GM21723 (cell line): ENCODE data around the gene ANKRD28.

ENCODE experiments used
- ATAC-seq: cut with Tn5 transposase; IDR thresholded peaks from one replicate; pipeline ENCODE4 v1.9.1; 2021; ENCODE audit warnings: mild to moderate bottlenecking, moderate library complexity; ENCODE audit not compliant: unreplicated experiment

The ANKRD28 gene

GRCh38 chr3:15804553-15805095, 6.8 kb upstream of the ANKRD28 start:
- ATAC-seq: peak; percentile 45

- ATAC-seq: no peak
Observed at GRCh38 chr3:15803921-15804320, 6.1 kb upstream of the ANKRD28 start.

GRCh38 chr3:15801298-15801697, 3.5 kb upstream of the ANKRD28 start:
- no peak for ATAC-seq

GRCh38 chr3:15800780-15801179, 3.0 kb upstream of the ANKRD28 start:
- ATAC-seq: no peak

- no peak for ATAC-seq
Observed at GRCh38 chr3:15800327-15800726, 2.5 kb upstream of the ANKRD28 start.

- ATAC-seq: no peak
Observed at GRCh38 chr3:15798533-15799245, 910 bp upstream of the ANKRD28 start.

GRCh38 chr3:15796771-15797641, 773 bp downstream of the ANKRD28 start:
- ATAC-seq: no peak

- ATAC-seq: no peak
Observed at GRCh38 chr3:15796331-15796730, 1.4 kb downstream of the ANKRD28 start.

- peak; percentile 48 for ATAC-seq
Observed at GRCh38 chr3:15795651-15796308, 2.0 kb downstream of the ANKRD28 start.

GRCh38 chr3:15794842-15795650, 2.7 kb downstream of the ANKRD28 start:
- ATAC-seq: no peak

- ATAC-seq: peak; percentile 40
Observed at GRCh38 chr3:15794303-15794771, 3.4 kb downstream of the ANKRD28 start.

- no peak for ATAC-seq
Observed at GRCh38 chr3:15791525-15791924, 6.3 kb downstream of the ANKRD28 start.

GRCh38 chr3:15787941-15788340, 9.8 kb downstream of the ANKRD28 start:
- no peak for ATAC-seq

GRCh38 chr3:15787526-15787925, 10.3 kb downstream of the ANKRD28 start:
- ATAC-seq: no peak

GRCh38 chr3:15783361-15783969, 14.3 kb downstream of the ANKRD28 start:
- no peak for ATAC-seq

GRCh38 chr3:15782429-15782828, 15.3 kb downstream of the ANKRD28 start:
- ATAC-seq: no peak

- no peak for ATAC-seq
Observed at GRCh38 chr3:15781637-15782402, 16.0 kb downstream of the ANKRD28 start.

GRCh38 chr3:15781131-15781530, 16.6 kb downstream of the ANKRD28 start:
- no peak for ATAC-seq

GRCh38 chr3:15779111-15779510, 18.7 kb downstream of the ANKRD28 start:
- no peak for ATAC-seq
